Thoracic aorta (tissue), 2 donors: Measurements from ENCODE around the gene FREM1. TPM values are rescaled to one million over a fixed set of nuclear protein-coding genes. Genes with fewer than 3 reads are reported as not detected.

Source experiments
- ATAC-seq: fragments of 150-250 bp; one replicate; pipeline ENCODE4 v1.8.0; 2017; ENCODE audit warnings: low read depth; ENCODE audit not compliant: insufficient number of reproducible peaks, low FRiP score
- DNase-seq: peaks from one replicate; pipeline ENCODE4 v3.0.0-alpha.2; 2020; ENCODE audit warnings: low spot score
- H3K27ac ChIP-seq, 2 donors: fragments of 200-600 bp; sonication (generic); 1 replicate in 1 of 2; 2 replicates in 1 of 2; pipeline ENCODE4 v1.5.1; 2016; ENCODE audit warnings: mild to moderate bottlenecking in 2 of 2, moderate library complexity in 2 of 2
- H3K27me3 ChIP-seq: fragments of 200-600 bp; sonication (generic); replicated peaks from 2 replicates; pipeline ENCODE4 v1.6.0; 2016; ENCODE audit warnings: mild to moderate bottlenecking; ENCODE audit not compliant: insufficient read depth
- H3K36me3 ChIP-seq: fragments of 200-600 bp; sonication (generic); one replicate; pipeline ENCODE4 v1.5.1; 2016
- H3K4me1 ChIP-seq, 2 donors: fragments of 200-600 bp; sonication (generic); 1 replicate in 1 of 2; 2 replicates in 1 of 2; pipeline versions ENCODE4 v1.5.1 to v1.6.0; 2016; ENCODE audit warnings: low read depth in 2 of 2, mild to moderate bottlenecking in 1 of 2; ENCODE audit not compliant: control insufficient read depth in 1 of 2
- H3K4me3 ChIP-seq: fragments of 200-600 bp; sonication (generic); 2 replicates; pipeline ENCODE4 v1.5.1; 2016; ENCODE audit warnings: mild to moderate bottlenecking
- H3K9me3 ChIP-seq: fragments of 200-600 bp; sonication (generic); 2 replicates; pipeline ENCODE4 v1.5.1; 2016
- CTCF ChIP-seq: fragments of 200-600 bp; sonication (generic); IDR thresholded peaks from one replicate; pipeline ENCODE4 v1.5.1; 2019; ENCODE audit warnings: antibody characterized with exemption
- total RNA-seq, 2 donors: library from RNA; depleted of rRNA; stranded (reverse); fragments of >200 nt; gene quantifications; one replicate each; pipeline versions ENCODE4 v1.1.0 to v1.2.3, GENCODE V29; 2016

The FREM1 gene
- total RNA-seq, 2 donors from 2014 or later = 9.9 to 24.8 TPM

GRCh38 chr9:14838701-14839100 lies 71.5 kb downstream of the FREM1 start:
- Histone ChIP-seq H3K27me3 (no peaks in the 10 kb centered on the region), H3K36me3 (peaks cover 4% of the 10 kb centered on the region), H3K4me1 (no peaks in the 10 kb centered on the region), H3K9me3 (no peaks in the 10 kb centered on the region), H3K27ac (no peak overlapping the region), H3K4me3 (no peak overlapping the region)
- no peak for ATAC-seq
- TF ChIP-seq CTCF = no peak
- DNase-seq = no peak

- TF ChIP-seq CTCF = no peak
- H3K4me3 ChIP-seq = no peak overlapping the region
- ATAC-seq = no peak
- DNase-seq = no peak
- H3K9me3 ChIP-seq = no peaks in the 10 kb centered on the region
- H3K27ac ChIP-seq = no peak overlapping the region
- H3K36me3 ChIP-seq = peaks cover under 1% of the 10 kb centered on the region
- H3K4me1 ChIP-seq = no peaks in the 10 kb centered on the region
- no peaks in the 10 kb centered on the region for H3K27me3 ChIP-seq
These were observed 73.3 kb downstream of the FREM1 start for GRCh38 chr9:14836885-14837284.

- H3K27me3 ChIP-seq = no peaks in the 10 kb centered on the region
- no peak for TF ChIP-seq CTCF
- ATAC-seq (no peak), DNase-seq (no peak)
- no peak overlapping the region for H3K27ac ChIP-seq
- H3K4me3 ChIP-seq = no peak overlapping the region
- no peaks in the 10 kb centered on the region for H3K9me3 ChIP-seq
- peaks cover 11% of the 10 kb centered on the region for H3K36me3 ChIP-seq
- no peaks in the 10 kb centered on the region for H3K4me1 ChIP-seq
These were observed 78.6 kb downstream of the FREM1 start for GRCh38 chr9:14831661-14832060.

- H3K4me3 ChIP-seq = no peak overlapping the region
- H3K27me3 ChIP-seq = no peaks in the 10 kb centered on the region
- H3K36me3 ChIP-seq = peaks cover 16% of the 10 kb centered on the region
- H3K4me1 ChIP-seq = no peaks in the 10 kb centered on the region
- H3K9me3 ChIP-seq = no peaks in the 10 kb centered on the region
- ATAC-seq (no peak), DNase-seq (no peak)
- TF ChIP-seq CTCF = no peak
- H3K27ac ChIP-seq = no peak overlapping the region
These were observed 79.2 kb downstream of the FREM1 start for GRCh38 chr9:14831074-14831473.

GRCh38 chr9:14830057-14830456 lies 80.2 kb downstream of the FREM1 start:
- no peak for TF ChIP-seq CTCF

More at GRCh38 chr9:14830057-14830456, 80.2 kb downstream of the FREM1 start:
- H3K4me1 ChIP-seq = no peaks in the 10 kb centered on the region
- DNase-seq = no peak
- H3K4me3 ChIP-seq = no peak overlapping the region
- H3K27me3 ChIP-seq = no peaks in the 10 kb centered on the region
- no peak for ATAC-seq
- H3K36me3 ChIP-seq = peaks cover 16% of the 10 kb centered on the region
- H3K27ac ChIP-seq = no peak overlapping the region
- no peaks in the 10 kb centered on the region for H3K9me3 ChIP-seq
